ENCODE results near the gene SEC11A.
"Not testable (repeated sequence)": the region's sequence is repeated elsewhere in the genome, so short reads cannot be mapped to it uniquely, and the experiment has no call there.

The SEC11A gene

DNA sequence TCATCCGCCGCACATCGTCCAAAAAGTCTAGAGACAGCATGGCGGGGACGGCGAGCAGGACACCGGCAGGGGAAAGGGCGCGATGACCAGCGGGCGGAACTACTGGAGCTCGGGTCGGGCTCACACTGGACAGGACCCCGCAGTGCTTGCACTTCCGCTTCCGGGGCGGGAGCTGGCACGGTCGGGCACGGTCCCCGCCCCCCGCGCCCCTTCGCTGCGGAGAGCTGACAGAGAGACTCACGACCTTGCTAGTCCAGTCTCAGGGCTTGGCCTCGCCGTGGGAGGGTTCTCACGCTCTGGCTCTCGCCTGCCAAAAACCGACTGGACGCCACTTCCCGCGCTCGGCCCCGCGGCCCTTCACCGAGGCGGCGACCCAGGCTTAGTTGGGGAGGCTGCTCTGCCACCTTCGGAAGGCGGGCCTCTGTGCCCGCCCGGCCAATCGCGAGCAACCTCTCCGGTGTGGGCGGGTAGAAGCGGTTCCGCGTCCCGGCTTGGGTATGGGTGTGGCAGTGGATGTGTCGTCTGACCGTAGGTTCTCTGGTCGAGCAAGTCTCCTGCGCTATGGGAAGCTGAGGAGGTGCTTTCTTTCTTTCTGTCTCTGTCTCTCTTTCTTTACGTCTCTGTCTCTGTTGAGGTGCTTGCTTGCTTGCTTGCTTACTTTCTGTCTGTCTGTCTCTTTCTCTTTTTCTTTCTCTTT lies at the start of gene SEC11A:
Gene SEC11A, minus strand, starts transcription at position 104 of the 697 bp plus-strand sequence. Its CDS starts 64 bp downstream, at position 40.
- DNase-seq (ENCODE audit: low spot score): peak; percentile 98

- no peak for DNase-seq (ENCODE audit: low spot score)
Measured at GRCh38 chr15:84765675-84766074, 49.7 kb upstream of the SEC11A start.

DNA sequence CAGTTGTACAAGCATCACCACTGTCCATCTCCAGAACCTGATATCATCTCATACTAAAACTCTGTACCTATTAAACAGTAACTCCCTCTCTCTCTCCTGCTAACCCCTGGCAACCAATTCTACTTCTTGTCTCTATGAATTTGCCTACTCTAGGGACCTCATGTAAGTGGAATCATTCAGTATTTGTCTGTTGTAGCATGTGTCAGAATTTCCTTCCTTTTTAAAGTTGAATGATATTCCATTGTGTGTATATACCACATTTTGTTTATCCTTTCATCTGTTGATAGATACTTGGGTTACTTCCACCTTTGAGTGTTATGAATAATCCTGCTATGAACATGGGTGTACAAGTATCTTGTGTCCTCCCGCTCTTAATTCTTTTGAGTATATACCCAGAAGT lies 49.0 kb upstream of the SEC11A start:
- DNase-seq (ENCODE audit: low spot score): no peak

- DNase-seq (ENCODE audit: low spot score): no peak
Measured at GRCh38 chr15:84764585-84764984, 48.6 kb upstream of the SEC11A start.

DNA sequence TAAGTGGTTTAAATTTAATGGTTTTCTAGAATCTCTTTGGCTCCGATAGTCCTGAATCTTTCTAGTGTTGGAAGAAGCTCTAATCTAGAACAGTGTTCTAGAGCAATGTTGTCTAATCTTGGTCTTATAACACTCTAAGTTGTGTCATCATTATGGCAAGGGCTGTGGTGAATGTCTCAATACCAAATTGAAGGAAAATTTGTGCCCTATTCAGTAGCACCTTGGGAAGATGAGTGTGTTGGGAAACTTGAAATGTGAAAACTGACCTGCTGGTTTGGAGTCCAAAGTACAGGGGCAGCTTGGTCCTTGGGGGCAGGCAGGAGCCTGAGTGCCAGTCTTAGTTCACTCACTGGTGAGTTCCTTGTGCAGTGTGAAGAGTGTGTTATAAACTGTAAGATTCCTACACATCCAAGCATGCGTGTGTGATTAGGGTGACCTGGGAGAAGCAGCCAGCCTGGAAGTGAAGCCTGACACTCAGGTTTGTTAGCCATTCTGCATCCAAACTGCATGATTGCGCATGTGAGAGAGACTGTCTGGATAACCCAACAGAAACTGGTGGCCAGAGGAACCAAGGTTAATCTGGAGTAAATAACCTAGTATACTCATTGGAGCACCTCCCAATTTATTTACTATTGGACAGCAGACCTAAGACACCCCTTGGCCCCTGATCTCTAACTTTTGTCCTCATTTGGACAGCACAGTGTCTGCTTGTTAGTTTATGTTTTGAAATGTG lies 47.1 kb upstream of the SEC11A start:
- no peak for DNase-seq (ENCODE audit: low spot score)

DNA sequence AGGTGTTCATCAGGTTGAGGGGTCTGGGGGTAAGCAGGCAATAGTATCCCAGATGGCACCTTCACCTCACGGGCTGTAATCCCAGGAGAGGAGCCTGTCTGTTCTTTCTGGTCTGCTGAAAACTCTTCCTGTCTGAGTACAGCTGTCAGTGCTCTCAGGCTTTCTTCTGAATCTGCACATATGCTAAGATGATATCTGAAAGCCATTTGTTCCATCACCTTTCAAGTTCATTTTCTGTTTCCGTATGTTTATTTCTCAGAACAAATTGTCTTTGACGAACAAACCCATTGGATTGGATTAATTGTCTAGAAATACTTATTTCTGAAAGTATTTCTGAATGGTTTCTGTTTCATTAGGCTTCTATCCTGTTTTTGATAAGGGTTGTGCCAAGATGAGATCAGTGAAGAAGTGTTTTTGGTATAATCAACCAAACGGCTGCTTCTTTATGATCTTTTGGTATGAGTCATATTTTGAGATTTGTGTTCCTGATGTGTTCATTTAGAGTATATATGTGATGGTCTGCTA lies 45.7 kb upstream of the SEC11A start:
- DNase-seq (ENCODE audit: low spot score): no peak

- DNase-seq (ENCODE audit: low spot score): no peak
Measured at GRCh38 chr15:84760219-84760618, 44.3 kb upstream of the SEC11A start.

GRCh38 chr15:84759018-84759417 lies 43.1 kb upstream of the SEC11A start:
- no peak for DNase-seq (ENCODE audit: low spot score)

DNA sequence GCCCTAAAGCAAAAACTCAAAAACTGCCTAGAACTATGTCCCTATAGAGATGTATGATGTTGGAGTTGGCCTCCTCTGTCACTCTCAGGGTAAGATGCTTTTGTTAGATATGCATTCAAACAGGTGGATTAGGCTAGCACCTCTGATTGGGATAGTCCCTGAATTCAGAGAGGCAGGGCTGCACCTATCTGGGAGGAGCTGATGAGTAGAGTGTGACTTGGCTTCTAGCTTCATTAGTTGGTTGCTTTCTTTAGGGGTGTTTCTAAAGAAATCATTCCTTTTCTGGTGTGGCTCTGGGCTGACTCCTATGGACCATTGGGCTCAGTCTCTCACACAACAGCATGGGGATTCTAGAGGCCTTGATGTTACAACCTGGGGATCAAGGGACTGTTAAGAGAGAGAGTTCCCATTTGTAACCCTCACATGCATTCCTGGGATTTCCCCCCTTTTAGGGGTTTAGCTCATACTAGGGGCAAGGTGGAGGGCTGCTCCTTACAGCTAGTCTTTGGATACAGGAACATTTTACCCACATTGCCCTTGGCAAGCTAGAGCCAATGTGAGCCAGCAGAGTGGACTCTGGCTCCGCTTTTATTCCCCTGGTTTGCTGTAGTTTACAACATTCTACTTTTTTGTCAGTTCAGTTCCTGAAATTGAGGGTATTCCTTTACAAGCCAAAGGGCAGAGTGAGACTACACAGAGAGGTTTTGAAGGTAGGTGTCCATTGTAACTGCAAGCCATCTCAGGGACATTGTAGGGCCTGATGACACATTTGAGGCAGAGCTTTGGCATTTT lies 40.0 kb upstream of the SEC11A start:
- no peak for DNase-seq (ENCODE audit: low spot score)

- not testable (repeated sequence) for DNase-seq (ENCODE audit: low spot score)
Measured at GRCh38 chr15:84754889-84755288, 39.0 kb upstream of the SEC11A start.

DNA sequence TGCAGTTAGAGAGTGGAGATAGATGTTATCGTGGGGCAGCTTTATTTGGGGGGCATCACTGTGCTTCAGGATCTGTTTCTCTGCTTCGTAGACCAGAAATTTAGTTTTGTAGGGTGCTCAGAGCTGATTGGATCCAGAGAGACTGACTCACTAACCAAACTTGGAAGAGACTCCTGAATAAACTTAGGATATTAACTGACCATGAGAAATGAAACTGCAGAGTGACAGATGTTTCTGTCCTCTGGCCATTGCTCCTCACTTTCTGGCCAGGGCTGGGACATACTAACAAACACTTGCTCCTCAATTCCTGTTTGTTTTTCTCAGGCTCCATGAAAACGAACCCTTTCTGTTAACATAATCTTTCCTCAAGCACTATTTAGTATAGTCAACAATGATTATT lies 36.8 kb upstream of the SEC11A start:
- peak; percentile 52 for DNase-seq (ENCODE audit: low spot score)

- DNase-seq (ENCODE audit: low spot score): no peak
Measured at GRCh38 chr15:84752195-84752594, 36.3 kb upstream of the SEC11A start.

DNA sequence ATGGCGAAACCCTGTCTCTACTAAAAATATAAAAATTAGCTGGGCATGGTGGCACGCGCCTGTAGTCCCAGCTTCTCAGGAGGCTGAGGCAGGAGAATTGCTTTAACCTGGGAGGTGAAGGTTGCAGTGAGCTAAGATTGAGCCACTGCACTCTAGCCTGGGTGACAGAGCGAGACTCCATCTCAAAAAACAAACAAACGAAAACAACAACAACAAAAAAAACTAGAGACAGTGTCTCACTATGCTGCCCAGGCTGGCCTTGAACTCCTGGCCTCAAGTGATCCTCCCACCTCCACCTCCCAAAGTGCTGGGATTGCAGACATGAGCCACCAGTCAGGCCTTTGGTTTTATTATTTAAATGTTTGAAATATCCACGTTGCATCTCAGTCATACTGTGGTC lies 35.8 kb upstream of the SEC11A start:
- DNase-seq (ENCODE audit: low spot score): not testable (repeated sequence)

GRCh38 chr15:84750583-84751092 lies 34.7 kb upstream of the SEC11A start:
- no peak for DNase-seq (ENCODE audit: low spot score)

DNA sequence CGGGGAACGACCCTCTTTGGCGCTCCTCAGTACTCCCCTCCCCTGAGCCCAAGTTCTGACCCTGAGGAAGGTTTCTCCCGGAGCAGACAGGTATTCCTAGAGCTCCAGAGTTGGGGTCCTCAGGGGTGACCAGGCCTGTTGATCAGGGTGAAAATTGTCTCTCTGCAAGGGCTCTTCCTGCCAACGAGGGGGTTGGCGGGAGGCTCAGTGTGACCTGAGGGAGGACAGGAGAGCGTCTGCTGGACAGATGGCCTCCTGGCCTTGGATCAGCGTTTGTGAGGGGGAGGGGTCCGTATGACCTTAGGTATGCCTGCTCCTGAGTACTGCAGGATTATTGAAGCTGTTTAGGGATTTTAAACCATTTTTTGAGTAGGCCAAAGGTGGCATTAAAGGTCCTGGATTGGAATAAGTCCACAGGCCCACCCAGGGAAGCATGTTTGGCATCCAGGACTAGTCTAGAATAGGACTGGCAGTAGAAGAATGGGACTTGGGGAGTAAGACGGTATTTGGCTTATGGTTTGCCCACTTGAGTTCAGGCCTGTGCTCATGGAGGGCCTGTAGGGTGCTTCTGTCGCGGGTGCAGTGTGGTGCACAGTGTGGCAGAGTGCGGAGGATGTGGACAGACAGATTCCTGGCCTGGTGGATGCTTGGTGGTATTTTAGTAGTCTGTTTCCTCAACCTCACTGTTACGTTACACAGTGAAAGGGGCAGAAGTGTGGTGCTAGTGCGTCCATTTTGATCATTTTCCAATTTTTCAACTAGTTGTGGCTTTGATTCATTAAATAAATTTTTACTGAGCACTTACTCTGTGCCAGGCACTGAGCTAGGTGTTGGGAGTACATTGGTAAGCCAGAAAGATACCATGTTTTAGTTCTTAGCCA lies 33.4 kb upstream of the SEC11A start:
- peak; percentile 24 for DNase-seq (ENCODE audit: low spot score)

DNA sequence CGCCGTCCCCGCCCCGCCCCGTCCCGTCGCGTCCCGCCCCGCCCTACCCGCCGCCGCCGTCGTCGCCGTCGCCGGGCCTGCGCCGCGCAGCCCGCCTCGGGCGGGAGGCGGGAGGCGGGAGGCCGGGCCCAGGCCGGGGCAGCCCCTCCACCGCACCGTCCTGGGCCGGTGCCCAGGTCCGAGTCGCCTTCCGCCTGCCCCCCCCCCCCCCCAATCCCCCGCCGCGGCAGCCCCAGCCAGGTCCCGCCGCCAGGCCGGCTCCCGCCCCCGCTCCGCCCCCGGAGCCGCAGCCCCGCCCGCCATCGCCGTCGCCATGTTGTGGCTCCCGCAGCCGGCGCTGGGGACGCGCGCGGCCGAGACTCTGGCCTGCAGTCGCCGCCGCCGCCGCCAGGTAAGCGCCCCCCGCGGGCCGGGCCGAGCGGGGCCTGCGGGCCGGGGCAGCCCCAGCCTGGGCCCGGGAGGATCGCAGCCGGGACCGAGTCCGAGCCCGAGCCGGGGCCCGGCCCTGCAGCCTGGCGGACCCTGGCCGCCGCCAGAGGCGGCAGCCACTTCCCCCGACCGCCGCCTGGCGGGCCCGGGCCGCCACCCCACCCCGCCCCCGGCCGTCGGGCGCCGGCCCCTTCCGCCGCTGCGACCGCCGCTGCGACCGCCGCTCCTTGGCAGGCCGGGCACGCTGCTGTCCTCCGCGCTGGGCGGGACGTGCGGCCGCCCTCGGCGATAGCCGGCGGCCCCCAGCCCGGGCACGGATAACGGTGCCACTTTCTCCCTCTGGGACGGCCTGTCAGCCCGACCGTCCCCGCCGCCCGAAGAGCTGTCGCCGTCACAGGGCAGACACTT lies 32.6 kb upstream of the SEC11A start, which contains the start of gene ZNF592:
Gene ZNF592, plus strand, starts transcription at position 319 of the 837 bp plus-strand sequence. CDS start 34,084 bp downstream, outside the sequence.
- DNase-seq (ENCODE audit: low spot score): peak; percentile 95

- DNase-seq (ENCODE audit: low spot score): peak; percentile 52
Measured at GRCh38 chr15:84747416-84748273, 31.7 kb upstream of the SEC11A start.

DNA sequence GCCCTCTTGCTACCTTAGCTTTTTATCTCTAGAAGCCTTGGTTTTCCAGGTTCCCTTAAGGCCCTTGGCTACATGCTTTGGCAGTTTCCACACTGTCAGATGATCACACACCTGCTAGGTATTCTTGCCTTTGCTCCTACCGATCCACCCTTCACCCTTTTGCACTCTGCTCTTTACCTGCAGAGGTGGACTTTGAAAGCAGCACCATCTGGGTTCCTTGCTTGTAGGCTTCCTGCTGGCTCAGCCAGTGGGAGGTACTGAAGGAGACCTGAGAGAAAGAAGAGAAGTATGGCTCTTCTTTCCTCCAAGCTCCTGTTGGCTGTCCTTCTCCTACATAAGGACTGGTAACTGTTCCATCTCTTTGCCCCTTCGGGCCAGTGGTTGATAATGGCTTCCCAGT lies 25.2 kb upstream of the SEC11A start:
- no peak for DNase-seq (ENCODE audit: low spot score)

DNA sequence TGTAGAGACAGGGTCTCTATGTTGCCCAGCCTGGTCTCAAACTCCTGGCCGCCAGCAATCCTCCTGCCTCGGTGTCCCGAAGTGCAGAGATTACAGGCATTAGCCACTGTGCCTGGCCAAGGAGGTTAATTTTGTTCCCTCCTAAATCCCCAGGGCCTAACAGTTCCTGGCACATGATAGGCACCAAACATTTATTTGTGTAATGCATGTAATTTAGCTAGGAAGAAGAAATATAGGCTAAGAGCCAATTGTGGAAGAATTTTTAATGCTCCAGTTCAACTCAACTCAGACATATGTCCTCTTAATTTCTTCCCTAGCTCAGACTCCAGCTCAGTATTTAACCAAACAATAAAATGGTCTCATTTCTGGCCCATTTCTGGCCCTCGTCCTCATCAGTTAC lies 24.8 kb upstream of the SEC11A start:
- no peak for DNase-seq (ENCODE audit: low spot score)
